MM.1S (cell line): ENCODE results near the gene PTPRJ.

ENCODE experiments used
- DNase-seq: peaks from one replicate; pipeline ENCODE4 v3.0.0-alpha.2; 2015
- H2AFZ ChIP-seq: fragments of 300-600 bp; sonication (generic); 2 replicates; pipeline ENCODE4 v1.6.0; 2016; ENCODE audit warnings: antibody characterized with exemption, low read length
- H3F3A ChIP-seq: fragments of 300-600 bp; sonication (generic); 2 replicates; pipeline ENCODE4 v1.6.1; 2016; ENCODE audit warnings: mild to moderate bottlenecking, antibody characterized with exemption, low read length, moderate library complexity, mixed read lengths; ENCODE audit not compliant: insufficient read depth
- H3K27ac ChIP-seq: fragments of 300-600 bp; sonication (generic); 2 replicates; pipeline ENCODE4 v1.5.1; 2016; ENCODE audit warnings: mild to moderate bottlenecking, low read length
- H3K27me3 ChIP-seq: fragments of 300-600 bp; sonication (generic); replicated peaks from 2 replicates; pipeline ENCODE4 v1.6.0; 2016; ENCODE audit warnings: low read length; ENCODE audit not compliant: insufficient read depth
- H3K36me3 ChIP-seq: fragments of 300-600 bp; sonication (generic); replicated peaks from 2 replicates; pipeline ENCODE4 v1.6.1; 2016; ENCODE audit warnings: mild to moderate bottlenecking, low read length, mixed read lengths; ENCODE audit not compliant: insufficient read depth
- H3K4me1 ChIP-seq: fragments of 300-600 bp; sonication (generic); 2 replicates; pipeline ENCODE4 v1.6.1; 2016; ENCODE audit warnings: low read length, mixed read lengths
- H3K4me2 ChIP-seq: fragments of 300-600 bp; sonication (generic); 2 replicates; pipeline ENCODE4 v1.6.0; 2016; ENCODE audit warnings: low read depth, low read length
- H3K4me3 ChIP-seq: fragments of 300-600 bp; sonication (generic); 2 replicates; pipeline ENCODE4 v1.5.1; 2016; ENCODE audit warnings: low read length, mixed read lengths
- H3K79me2 ChIP-seq: fragments of 300-600 bp; sonication (generic); 2 replicates; pipeline ENCODE4 v1.6.1; 2016; ENCODE audit warnings: mixed run types, low read length, mixed read lengths
- H3K9ac ChIP-seq: fragments of 300-600 bp; sonication (generic); 2 replicates; pipeline ENCODE4 v1.6.1; 2016; ENCODE audit warnings: low read length, mixed read lengths
- H3K9me2 ChIP-seq: fragments of 300-600 bp; sonication (generic); replicated peaks from 2 replicates; pipeline ENCODE4 v1.6.1; 2016; ENCODE audit warnings: mild to moderate bottlenecking, low read length, mixed read lengths; ENCODE audit not compliant: insufficient read depth
- H3K9me3 ChIP-seq: fragments of 300-600 bp; sonication (generic); replicated peaks from 2 replicates; pipeline ENCODE4 v1.6.1; 2016; ENCODE audit warnings: mild to moderate bottlenecking, low read length, mixed read lengths; ENCODE audit not compliant: insufficient read depth
- H4K20me1 ChIP-seq: fragments of 300-600 bp; sonication (generic); 2 replicates; pipeline ENCODE4 v1.6.1; 2016; ENCODE audit warnings: mild to moderate bottlenecking, low read length, moderate library complexity, mixed read lengths; ENCODE audit not compliant: insufficient read depth
- EZH2 ChIP-seq: fragments of 300-600 bp; sonication (generic); optimal IDR thresholded peaks from 2 replicates; pipeline ENCODE3; 2017; ENCODE audit warnings: low read depth, mild to moderate bottlenecking, antibody characterized with exemption, low read length, mixed read lengths
- EZH2phosphoT487 ChIP-seq: fragments of 300-600 bp; sonication (generic); IDR thresholded peaks from 2 replicates; pipeline ENCODE4 v1.6.1; 2018; ENCODE audit warnings: antibody characterized with exemption, low read length
- TF ChIP-seq, protein P1 (sequence below): fragments of 300-600 bp; sonication (generic); IDR thresholded peaks from 2 replicates; pipeline ENCODE4 v1.5.1; 2016; ENCODE audit warnings: antibody characterized with exemption, low read length, mixed read lengths

PTPRJ gene

DNA sequence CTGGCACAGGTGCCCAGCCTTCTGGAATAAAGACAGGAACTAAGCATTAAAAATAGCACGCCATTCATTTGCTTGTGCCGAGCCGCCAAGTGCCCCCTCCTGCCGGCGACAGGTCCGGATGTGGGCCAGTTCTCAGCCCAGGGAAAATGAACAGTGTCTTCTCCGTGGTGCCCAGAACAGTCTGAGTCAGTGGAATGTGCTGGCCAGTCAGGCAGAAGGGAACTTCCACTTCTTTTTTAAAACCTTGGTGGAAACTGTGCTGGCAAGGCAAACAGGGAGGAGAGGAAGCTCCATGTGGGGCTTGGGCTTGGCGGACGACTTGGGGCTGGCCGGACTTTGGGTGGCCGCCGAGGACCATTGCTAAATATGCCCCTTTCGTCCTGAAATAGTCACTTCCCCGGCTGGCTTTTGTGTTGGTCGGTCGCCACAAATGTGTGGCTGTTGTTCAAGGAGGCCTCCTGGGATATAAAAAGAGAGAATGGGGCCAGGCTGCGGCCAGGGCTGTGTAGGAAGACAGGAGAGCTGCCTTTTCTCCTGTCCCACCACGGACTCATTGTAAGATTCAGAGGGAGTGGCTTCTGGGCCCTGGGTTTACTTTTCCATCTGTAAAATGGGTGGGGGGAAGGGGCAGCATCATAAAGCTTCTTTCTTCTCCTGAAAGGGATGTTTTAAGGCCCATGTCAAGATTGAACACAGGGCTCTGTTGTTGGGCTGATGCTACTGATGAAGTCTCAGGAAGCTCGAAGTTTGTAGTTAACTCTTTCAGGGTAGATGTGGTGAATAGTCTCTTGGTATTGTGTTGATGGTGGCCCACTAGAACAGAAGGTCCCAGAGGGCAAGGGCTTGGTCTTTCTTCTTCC, 101.0 kb downstream of the PTPRJ start:
- H3K9me2 ChIP-seq, result no peaks in the 10 kb centered on the region
- H3K9ac ChIP-seq, result no peak overlapping the region
- no peaks in the 10 kb centered on the region for H4K20me1 ChIP-seq
- TF ChIP-seq, protein P1, sequence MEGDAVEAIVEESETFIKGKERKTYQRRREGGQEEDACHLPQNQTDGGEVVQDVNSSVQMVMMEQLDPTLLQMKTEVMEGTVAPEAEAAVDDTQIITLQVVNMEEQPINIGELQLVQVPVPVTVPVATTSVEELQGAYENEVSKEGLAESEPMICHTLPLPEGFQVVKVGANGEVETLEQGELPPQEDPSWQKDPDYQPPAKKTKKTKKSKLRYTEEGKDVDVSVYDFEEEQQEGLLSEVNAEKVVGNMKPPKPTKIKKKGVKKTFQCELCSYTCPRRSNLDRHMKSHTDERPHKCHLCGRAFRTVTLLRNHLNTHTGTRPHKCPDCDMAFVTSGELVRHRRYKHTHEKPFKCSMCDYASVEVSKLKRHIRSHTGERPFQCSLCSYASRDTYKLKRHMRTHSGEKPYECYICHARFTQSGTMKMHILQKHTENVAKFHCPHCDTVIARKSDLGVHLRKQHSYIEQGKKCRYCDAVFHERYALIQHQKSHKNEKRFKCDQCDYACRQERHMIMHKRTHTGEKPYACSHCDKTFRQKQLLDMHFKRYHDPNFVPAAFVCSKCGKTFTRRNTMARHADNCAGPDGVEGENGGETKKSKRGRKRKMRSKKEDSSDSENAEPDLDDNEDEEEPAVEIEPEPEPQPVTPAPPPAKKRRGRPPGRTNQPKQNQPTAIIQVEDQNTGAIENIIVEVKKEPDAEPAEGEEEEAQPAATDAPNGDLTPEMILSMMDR, result no peak
- no peak for TF ChIP-seq EZH2phosphoT487
- TF ChIP-seq EZH2, result no peak
- no peak overlapping the region for H2AFZ ChIP-seq
- H3K27me3 ChIP-seq, result no peaks in the 10 kb centered on the region
- no peaks in the 10 kb centered on the region for H3K4me1 ChIP-seq
- H3F3A ChIP-seq, result no peaks in the 10 kb centered on the region
- no peak for DNase-seq
- H3K4me3 ChIP-seq, result no peak overlapping the region
- no peaks in the 10 kb centered on the region for H3K9me3 ChIP-seq
- no peaks in the 10 kb centered on the region for H3K79me2 ChIP-seq
- no peak overlapping the region for H3K27ac ChIP-seq
- H3K4me2 ChIP-seq, result no peak overlapping the region
- no peaks in the 10 kb centered on the region for H3K36me3 ChIP-seq

DNA sequence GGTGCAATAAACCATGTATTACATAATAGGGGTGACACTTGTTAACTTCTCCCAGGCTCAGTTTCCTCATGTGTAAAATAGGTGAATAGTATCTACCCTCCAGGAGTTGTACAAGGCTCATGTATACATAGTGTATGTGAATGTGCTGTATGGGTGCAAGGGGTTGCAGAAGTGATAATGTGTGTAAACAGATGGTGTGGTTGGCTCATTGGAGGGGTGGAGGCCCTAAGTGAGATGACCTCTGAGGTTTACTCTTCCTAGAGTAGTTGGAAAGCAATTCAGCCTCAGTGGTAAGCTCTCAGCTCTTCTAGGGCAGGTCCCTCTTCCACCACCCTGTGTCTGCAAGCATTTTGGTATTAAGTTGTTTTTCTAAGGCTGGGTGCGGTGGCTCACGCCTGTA, 102.4 kb downstream of the PTPRJ start:
- Histone ChIP-seq H4K20me1 (no peaks in the 10 kb centered on the region), H3K4me3 (no peak overlapping the region), H3K27me3 (no peaks in the 10 kb centered on the region), H3K79me2 (no peaks in the 10 kb centered on the region), H3K36me3 (no peaks in the 10 kb centered on the region), H3K9me3 (no peaks in the 10 kb centered on the region), H3F3A (no peaks in the 10 kb centered on the region), H3K9ac (no peak overlapping the region), H3K27ac (no peak overlapping the region), H3K4me2 (no peak overlapping the region), H3K4me1 (no peaks in the 10 kb centered on the region), H2AFZ (no peak overlapping the region), H3K9me2 (no peaks in the 10 kb centered on the region)
- DNase-seq, result no peak
- TF ChIP-seq, protein P1, result no peak
- no peak for TF ChIP-seq EZH2phosphoT487
- TF ChIP-seq EZH2, result no peak

DNA sequence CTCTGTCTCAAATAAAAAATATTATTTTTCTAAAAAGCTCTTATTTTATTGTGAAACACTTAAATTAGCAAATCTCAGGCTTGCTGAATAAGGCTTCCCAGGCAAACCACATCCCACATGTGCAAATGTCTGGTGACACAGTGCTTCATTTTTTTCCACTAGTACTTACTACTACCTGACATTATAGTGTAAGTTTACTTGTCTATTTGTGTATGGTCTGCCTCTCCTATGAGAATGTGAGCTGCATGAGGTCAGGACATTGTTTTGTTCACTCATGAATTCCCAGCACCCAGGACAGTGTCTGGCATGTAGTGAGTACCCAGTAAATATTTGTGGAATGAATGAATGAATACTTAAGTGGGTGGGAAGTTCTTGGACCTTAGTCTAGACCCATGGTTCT, 103.1 kb downstream of the PTPRJ start:
- no peak overlapping the region for H3K27ac ChIP-seq
- H3K27me3 ChIP-seq, result no peaks in the 10 kb centered on the region
- H2AFZ ChIP-seq, result no peak overlapping the region
- no peak overlapping the region for H3K4me2 ChIP-seq
- DNase-seq, result no peak
- H3F3A ChIP-seq, result no peaks in the 10 kb centered on the region
- H3K4me3 ChIP-seq, result no peak overlapping the region
- H3K36me3 ChIP-seq, result no peaks in the 10 kb centered on the region
- no peaks in the 10 kb centered on the region for H3K79me2 ChIP-seq
- no peaks in the 10 kb centered on the region for H3K9me3 ChIP-seq
- no peaks in the 10 kb centered on the region for H3K9me2 ChIP-seq
- no peaks in the 10 kb centered on the region for H3K4me1 ChIP-seq
- no peak overlapping the region for H3K9ac ChIP-seq
- TF ChIP-seq, protein P1, result no peak
- TF ChIP-seq EZH2 (no peak), EZH2phosphoT487 (no peak)
- H4K20me1 ChIP-seq, result no peaks in the 10 kb centered on the region
